HL-60/S4 (cell line): ENCODE measurements around the gene DDA1.

ENCODE experiments used
- in situ Hi-C: fragments of 300-500 bp; cut with MboI; formaldehyde crosslinking; loops from 2 replicates; pipeline ENCODE4 v1.14.3; 2022; ENCODE audit warnings: low sequenced_read_pairs

The DDA1 gene

DNA sequence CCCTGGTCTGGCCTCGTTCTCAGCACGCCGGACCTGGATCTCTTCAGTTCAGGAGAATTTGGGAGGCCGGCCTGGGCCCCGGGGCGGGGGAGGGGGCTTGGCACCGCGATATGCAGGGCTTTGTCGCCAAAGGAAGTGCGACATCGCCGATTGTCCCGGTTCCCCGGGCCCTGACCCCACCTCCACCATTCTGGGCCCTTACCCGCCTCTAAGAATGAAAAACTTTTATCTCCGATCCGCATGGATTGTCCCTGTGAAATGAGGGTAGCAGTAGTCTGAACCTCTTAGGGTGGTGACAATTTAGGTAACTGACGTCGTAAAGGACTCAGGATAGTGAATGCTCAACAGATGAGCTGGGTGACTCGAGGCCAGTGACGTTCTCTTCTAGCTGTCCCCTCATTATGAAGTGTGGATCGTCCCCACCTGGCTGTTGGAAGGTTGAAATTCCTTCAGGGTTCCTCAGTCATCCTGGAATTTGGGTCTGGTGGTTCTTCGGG, 650 bp downstream of the DDA1 start:
- in situ Hi-C loops: no loop called here

DNA sequence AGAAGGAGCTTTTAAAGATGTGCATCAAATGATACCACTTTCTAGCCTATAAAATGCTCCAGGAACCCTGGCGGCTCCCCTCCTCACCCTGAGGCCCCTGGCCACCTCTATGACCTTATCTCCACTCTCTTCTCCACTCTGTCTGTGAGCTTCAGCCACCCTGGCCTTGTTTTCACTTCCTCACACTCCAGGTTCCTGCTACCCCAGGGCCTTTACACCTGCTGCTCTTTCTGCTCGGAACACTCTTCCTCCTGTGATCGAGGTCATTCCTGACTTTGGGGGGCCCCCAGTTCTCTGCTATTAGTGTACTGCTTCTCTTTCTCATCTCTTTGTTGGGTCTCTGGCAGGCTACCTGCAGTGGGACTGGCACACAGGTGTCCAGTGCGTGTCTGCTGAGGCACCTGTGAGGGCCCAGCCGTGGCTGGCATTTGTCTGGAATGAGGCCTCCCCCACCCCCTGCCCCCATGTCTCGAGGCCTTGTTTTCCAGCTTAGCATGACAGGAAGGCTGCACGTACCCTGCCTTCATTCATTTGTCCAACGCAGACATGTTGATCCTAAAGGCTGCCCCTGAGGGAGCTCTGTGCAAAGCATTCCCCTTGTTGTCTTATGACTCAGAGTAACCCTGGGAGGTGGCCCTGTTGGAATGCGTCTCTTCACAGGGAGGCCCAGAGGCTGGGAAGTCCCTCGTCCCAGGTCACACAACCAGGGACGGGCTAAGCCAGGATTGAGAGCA, 2.3 kb downstream of the DDA1 start:
- in situ Hi-C loops: no loop called here

DNA sequence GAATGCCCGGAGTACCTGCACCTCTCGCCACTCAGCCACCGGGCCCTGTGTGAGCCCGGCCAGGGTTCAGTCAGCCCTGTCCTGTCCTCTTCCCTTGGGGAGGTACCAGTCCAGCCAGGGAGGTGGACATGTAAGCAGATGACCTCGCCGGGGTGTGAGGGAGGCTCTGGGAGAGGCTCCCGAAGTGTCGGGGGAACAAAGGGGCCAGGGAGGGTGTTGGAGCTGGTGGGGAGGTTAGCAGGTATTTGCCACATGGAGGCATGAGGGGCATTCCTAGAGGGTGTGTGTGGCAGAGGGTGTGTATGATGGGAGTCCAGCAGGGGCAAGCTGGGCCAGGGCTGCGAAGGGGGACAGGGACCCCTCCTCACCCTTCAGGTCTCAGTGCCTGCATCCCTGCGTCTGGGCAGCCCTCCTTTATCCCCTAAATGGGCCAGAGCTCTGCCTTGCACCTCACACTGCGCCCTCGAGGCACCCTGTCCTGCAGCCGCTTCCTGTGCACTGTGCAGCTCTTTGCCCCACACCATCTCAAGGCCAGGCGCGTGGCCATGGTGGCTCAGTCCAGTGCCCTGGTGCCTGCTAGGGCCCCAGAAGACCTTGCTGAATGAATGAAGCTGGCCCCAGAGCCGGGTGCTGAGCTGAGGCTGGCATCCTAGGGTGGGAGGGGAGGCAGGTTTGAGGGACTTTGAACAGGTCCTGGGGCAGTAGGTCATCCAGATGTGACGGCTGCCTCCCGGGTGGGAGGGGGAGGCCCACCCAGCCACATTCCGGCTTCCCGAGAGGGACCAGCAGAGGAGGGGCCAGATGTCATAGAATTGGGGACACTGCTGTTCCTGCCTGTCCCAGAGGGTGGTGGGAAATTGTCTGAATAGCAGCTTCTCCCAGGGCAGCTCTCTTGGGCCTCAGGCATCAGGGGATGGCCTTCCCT, 3.1 kb downstream of the DDA1 start:
- in situ Hi-C loops: no loop called here

GRCh38 chr19:17314007-17314593, 4.7 kb downstream of the DDA1 start:
- in situ Hi-C loops: no loop called here

GRCh38 chr19:17318966-17319365, 9.6 kb downstream of the DDA1 start:
- in situ Hi-C loops: no loop called here

- in situ Hi-C loops: no loop called here
Observed at GRCh38 chr19:17319473-17320238, 10.3 kb downstream of the DDA1 start.

GRCh38 chr19:17320435-17320834, 11.1 kb downstream of the DDA1 start:
- in situ Hi-C loops: no loop called here

- in situ Hi-C loops: no loop called here
Observed at GRCh38 chr19:17321655-17322489, 12.5 kb downstream of the DDA1 start.

DNA sequence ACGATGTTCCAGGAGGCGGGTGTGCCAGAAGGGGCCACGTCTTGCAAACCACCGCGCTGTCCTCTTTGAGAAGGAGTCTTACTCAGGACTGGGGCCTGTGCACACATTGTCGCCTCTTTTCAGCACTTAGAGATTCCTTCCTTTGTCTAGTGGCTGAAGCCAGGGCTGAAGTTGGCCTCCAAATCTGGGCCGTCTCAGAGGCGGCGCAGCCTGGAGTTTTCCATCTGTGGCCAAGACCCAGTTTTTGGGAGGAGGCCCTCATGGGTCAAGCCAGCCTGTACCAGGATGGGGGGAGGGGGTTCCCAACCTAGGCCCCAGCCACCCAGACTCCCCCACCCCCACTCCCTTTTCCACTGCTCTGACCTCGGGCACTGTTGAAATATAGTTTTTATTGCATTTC, 13.5 kb downstream of the DDA1 start:
- in situ Hi-C loops: no loop called here

DNA sequence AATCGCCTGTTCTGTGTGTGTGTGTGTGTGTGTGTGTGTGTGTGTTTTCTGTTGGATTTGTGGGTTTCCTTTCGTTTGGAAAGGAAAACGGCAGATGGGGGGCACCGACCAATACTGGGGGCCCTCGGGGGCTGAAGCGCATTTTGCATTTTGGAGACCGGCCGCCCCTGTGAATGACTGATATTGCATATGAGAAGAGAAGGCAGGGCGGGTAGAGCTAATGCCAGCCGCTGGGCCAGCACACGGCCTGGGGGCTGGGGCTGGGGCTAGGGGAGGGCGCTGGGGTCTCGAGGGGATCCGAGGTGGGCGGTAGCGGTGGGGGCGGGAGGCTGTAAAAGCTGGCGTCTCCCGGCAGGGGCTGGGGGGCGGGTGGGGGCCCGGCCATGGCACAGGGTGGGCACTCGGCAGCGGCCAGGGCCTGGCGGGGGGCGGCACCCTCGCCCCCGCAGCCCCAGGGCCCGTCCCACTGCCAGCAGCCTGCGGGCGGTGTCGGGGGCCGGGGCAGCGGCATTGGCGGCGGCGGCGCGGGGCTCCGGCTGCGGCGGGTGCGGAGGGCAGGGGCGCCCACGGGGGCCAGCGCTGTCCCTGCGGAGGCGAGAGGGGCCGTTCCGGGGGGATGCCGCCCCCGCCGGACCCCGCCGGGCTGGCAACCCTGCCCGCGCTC, 14.1 kb downstream of the DDA1 start:
- in situ Hi-C loops: no loop called here

- in situ Hi-C loops: no loop called here
Observed at GRCh38 chr19:17323964-17324332, 14.6 kb downstream of the DDA1 start.

GRCh38 chr19:17324357-17325114, 15.2 kb downstream of the DDA1 start:
- in situ Hi-C loops: no loop called here

DNA sequence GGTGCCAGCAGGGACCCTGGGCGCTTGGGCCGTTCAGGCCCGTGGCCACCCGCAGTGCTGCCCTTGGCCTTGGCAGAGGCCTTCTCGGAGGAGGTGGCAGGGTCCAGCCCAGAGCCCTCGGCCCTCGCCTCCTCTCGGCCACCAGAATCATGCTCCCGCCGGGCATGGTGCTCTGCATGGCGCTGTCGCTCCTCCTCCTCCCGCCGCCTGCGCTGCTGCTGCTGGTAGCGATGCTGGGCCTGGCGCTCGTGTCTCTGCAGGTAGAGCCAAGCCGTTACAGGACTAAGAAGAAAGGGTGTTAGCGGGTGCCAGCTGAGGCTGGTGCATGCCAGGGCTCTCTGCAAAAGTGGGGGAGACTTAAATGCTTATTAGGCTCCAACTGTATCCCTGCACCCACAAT, 15.8 kb downstream of the DDA1 start:
- in situ Hi-C loops: no loop called here

DNA sequence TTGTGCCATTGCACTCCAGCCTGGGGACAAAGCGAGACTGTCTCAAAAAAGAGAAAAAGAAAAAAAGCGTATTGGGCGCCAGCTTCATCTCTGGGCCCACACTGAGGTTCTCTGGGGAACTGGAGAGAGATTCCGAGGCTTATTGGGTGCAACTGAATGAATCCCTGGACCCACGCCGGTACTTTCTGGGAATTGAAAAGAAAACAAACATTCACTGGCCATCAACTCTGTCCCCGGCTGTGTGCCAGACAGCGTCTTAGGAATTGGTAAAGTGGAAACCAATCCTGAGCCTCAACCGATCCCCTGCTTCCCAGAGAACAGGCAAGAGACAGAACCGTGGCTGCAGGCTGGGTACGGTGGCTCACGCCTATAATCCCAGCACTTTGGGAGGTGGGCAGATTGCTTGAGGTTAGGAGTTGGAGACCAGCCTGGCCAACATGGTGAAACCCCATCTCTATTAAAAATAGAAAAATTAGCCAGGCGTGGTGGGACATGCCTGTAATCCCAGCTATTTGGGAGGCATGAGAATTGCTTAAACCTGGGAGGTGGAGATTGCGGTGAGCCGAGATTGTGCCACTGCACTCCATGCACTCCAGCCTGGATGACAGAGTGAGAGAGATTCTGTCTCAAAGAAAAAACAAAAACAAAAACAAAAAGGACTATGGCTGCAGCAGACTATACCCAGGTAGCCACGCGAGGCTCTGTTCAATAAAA, 16.7 kb downstream of the DDA1 start:
- in situ Hi-C loops: no loop called here

- in situ Hi-C loops: no loop called here
Observed at GRCh38 chr19:17326595-17326966, 17.2 kb downstream of the DDA1 start.

DNA sequence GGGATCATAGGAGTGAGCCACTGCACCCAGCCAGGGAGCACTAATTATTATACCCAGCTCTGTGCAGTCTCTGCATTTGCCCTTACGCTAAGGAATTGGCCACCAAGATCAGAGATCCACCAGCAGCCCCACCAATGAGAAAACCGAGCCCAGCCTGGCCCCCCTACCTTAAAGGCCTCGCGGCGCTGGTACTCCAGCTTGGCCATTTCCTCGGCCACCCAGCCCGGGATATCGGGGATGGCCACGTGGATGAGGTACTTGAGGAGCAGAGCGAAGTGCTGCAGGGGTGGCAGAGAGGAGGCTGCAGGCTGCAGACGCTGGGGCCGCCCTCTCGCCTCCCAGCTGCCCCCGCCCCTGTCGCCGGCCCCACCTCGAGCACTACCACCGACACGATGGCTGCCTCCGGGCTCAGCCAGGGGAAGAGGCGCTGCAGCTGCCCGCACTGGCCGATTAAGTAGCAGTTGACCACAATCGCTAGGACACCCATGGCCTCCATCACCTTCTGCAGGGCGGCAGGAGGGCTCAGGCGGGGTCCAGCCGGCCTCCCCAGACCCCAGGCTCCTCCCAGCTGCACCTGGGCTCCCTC, 17.8 kb downstream of the DDA1 start:
- in situ Hi-C loops: no loop called here

DNA sequence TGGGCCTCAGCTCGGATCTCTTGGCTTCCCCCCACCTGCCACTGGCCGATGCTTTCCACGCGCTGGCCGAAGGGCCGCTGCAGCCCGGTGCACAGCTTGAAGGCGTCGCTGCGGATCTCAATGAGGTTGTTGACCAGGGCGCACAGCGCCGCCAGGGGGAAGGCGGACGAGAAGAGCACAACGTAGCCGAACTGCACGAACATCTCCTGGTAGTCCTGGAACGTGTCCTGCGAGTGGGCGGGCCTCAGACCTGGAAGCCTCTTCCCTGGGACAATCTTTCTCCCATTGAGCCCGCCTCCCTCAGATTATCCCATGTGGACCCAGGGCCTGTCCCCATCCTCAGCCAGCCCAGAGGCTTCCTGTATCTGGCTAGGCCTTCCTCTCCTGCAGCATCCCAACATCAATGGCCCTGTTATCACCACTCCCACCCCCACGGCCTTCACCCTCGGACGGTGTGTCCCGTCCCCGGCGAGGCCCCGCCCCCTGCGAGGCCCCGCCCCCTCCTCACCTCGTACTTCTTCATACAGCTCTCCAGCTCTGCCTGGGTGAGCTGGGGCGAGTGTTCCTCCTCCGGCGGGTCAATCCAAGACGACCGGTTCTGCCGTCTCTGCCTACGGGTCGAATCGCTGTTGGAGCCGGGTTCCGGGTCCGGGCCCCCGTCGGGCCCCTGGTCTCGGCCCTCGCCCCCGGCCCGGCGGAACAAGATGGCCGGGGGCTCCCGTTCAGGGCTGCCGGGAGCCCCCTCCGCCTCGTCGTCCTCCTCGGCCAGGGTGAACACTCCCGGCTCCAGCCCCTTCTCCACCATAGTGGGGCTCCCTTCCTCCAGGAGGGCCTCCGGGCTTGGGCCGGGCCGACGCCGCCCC, 18.5 kb downstream of the DDA1 start:
- in situ Hi-C loops: no loop called here
